Smooth muscle cell (in vitro differentiated cells): Measurements from ENCODE around the gene KCNQ1OT1. TPM values are rescaled to one million over a fixed set of nuclear protein-coding genes. Genes with fewer than 3 reads are reported as not detected.

Experiments used
- DNase-seq: peaks from one replicate; lab custom pipeline; 2025; ENCODE audit not compliant: unreplicated experiment; lab: John Stamatoyannopoulos, UW
- H2AFZ ChIP-seq: fragments of 200-600 bp; sonication (generic); 2 replicates; pipeline ENCODE4 v1.6.0; 2016; ENCODE audit warnings: antibody characterized with exemption, low read depth, mild to moderate bottlenecking
- H3F3A ChIP-seq: fragments of 200-600 bp; sonication (generic); 2 replicates; pipeline ENCODE4 v1.6.0; 2017; ENCODE audit warnings: antibody characterized with exemption, low read depth
- H3K27ac ChIP-seq: fragments of 200-600 bp; sonication (generic); 2 replicates; pipeline ENCODE4 v1.5.1; 2016; ENCODE audit warnings: low read depth, mild to moderate bottlenecking
- H3K27me3 ChIP-seq: fragments of 200-600 bp; sonication (generic); 2 replicates; pipeline ENCODE4 v1.6.1; 2016; ENCODE audit warnings: low read depth, mild to moderate bottlenecking
- H3K36me3 ChIP-seq: fragments of 200-600 bp; sonication (generic); 2 replicates; pipeline ENCODE4 v1.5.1; 2016; ENCODE audit warnings: low read depth
- H3K4me1 ChIP-seq: fragments of 200-600 bp; sonication (generic); 2 replicates; pipeline ENCODE4 v1.5.1; 2016; ENCODE audit warnings: low read depth
- H3K4me2 ChIP-seq: fragments of 200-600 bp; sonication (generic); 2 replicates; pipeline ENCODE4 v1.6.0; 2016; ENCODE audit warnings: mild to moderate bottlenecking
- H3K4me3 ChIP-seq: fragments of 200-600 bp; sonication (generic); 2 replicates; pipeline ENCODE4 v1.5.1; 2016; ENCODE audit warnings: mild to moderate bottlenecking
- H3K79me2 ChIP-seq: fragments of 200-600 bp; sonication (generic); 2 replicates; pipeline ENCODE4 v1.6.0; 2016; ENCODE audit warnings: low read depth, mild to moderate bottlenecking
- H3K9ac ChIP-seq: fragments of 200-600 bp; sonication (generic); 2 replicates; pipeline ENCODE4 v1.6.0; 2016; ENCODE audit warnings: low read depth
- H3K9me3 ChIP-seq: fragments of 200-600 bp; sonication (generic); replicated peaks from 2 replicates; pipeline ENCODE4 v1.5.1; 2016; ENCODE audit warnings: low read depth
- H4K20me1 ChIP-seq: fragments of 200-600 bp; sonication (generic); 2 replicates; pipeline ENCODE4 v1.6.0; 2016; ENCODE audit warnings: low read depth
- CTCF ChIP-seq: fragments of 200-600 bp; sonication (generic); IDR thresholded peaks from 2 replicates; pipeline ENCODE4 v1.5.1; 2017; ENCODE audit warnings: borderline replicate concordance, mild to moderate bottlenecking, antibody characterized with exemption; ENCODE audit not compliant: insufficient read depth, poor library complexity, severe bottlenecking
- WGBS: methylation state at CpG from one replicate; pipeline ENCODE4 v1.1.7; 2016; ENCODE audit warnings: low lambda C conversion rate; 5-methylcytosine and 5-hydroxymethylcytosine counted together
- polyA plus RNA-seq: library from polyadenylated mRNA; unstranded; fragments of >200 nt; fragmentation: Nextera tagmentation; extraction: Ambion mirVana; gene quantifications from 2 replicates; pipeline ENCODE4 v1.2.1, GENCODE V29; 2016
- total RNA-seq: library from RNA; depleted of rRNA; stranded (reverse); fragments of >200 nt; gene quantifications from 2 replicates; pipeline ENCODE4 v1.2.3, GENCODE V29; 2014

The KCNQ1OT1 gene
- total and polyA plus RNA-seq, 2 experiments from 2014 or later: 1.6 to 9.8 TPM

GRCh38 chr11:2579315-2580060, 120.3 kb downstream of the KCNQ1OT1 start:
- Histone ChIP-seq H4K20me1 (no peaks in the 10 kb centered on the region), H3K9me3 (no peaks in the 10 kb centered on the region), H3K36me3 (no peaks in the 10 kb centered on the region), H3K79me2 (no peaks in the 10 kb centered on the region), H3K27me3 (no peaks in the 10 kb centered on the region), H3K27ac (no peak overlapping the region), H3K4me2 (no peak overlapping the region), H3F3A (no peaks in the 10 kb centered on the region), H3K9ac (no peak overlapping the region), H3K4me3 (no peak overlapping the region), H2AFZ (no peak overlapping the region), H3K4me1 (no peaks in the 10 kb centered on the region)
- TF ChIP-seq CTCF: no peak
- no peak for DNase-seq
- 80% methylated on average over 16 of the region's 17 CpGs for WGBS

GRCh38 chr11:2578929-2579270, 120.9 kb downstream of the KCNQ1OT1 start:
- H2AFZ ChIP-seq: no peak overlapping the region
- no peak overlapping the region for H3K4me2 ChIP-seq
- no peaks in the 10 kb centered on the region for H3K36me3 ChIP-seq
- H3K79me2 ChIP-seq: no peaks in the 10 kb centered on the region
- no peak overlapping the region for H3K27ac ChIP-seq
- DNase-seq: no peak
- H3K9me3 ChIP-seq: no peaks in the 10 kb centered on the region
- H4K20me1 ChIP-seq: no peaks in the 10 kb centered on the region
- no peaks in the 10 kb centered on the region for H3F3A ChIP-seq
- WGBS: 81% methylated on average over 7 of the region's 7 CpGs
- no peaks in the 10 kb centered on the region for H3K4me1 ChIP-seq
- no peaks in the 10 kb centered on the region for H3K27me3 ChIP-seq
- H3K4me3 ChIP-seq: no peak overlapping the region
- no peak overlapping the region for H3K9ac ChIP-seq
- TF ChIP-seq CTCF: no peak

GRCh38 chr11:2577991-2578928, 121.5 kb downstream of the KCNQ1OT1 start:
- no peak for DNase-seq
- H3K27me3 ChIP-seq: no peaks in the 10 kb centered on the region
- 93% methylated on average over 22 of the region's 22 CpGs for WGBS
- H4K20me1 ChIP-seq: no peaks in the 10 kb centered on the region
- no peak overlapping the region for H3K27ac ChIP-seq
- no peak for TF ChIP-seq CTCF
- no peak overlapping the region for H3K4me3 ChIP-seq
- H3K79me2 ChIP-seq: no peaks in the 10 kb centered on the region
- no peak overlapping the region for H2AFZ ChIP-seq
- H3K4me1 ChIP-seq: no peaks in the 10 kb centered on the region
- no peak overlapping the region for H3K9ac ChIP-seq
- no peak overlapping the region for H3K4me2 ChIP-seq
- no peaks in the 10 kb centered on the region for H3K9me3 ChIP-seq
- no peaks in the 10 kb centered on the region for H3K36me3 ChIP-seq
- no peaks in the 10 kb centered on the region for H3F3A ChIP-seq
